Measurements from ENCODE around the gene SLCO3A1. TPM values are rescaled to one million over a fixed set of nuclear protein-coding genes. Genes with fewer than 3 reads are reported as not detected.

Gene SLCO3A1
- total and polyA plus RNA-seq, 2 experiments from 2014 or later = 35.5 to 71.9 TPM

DNA sequence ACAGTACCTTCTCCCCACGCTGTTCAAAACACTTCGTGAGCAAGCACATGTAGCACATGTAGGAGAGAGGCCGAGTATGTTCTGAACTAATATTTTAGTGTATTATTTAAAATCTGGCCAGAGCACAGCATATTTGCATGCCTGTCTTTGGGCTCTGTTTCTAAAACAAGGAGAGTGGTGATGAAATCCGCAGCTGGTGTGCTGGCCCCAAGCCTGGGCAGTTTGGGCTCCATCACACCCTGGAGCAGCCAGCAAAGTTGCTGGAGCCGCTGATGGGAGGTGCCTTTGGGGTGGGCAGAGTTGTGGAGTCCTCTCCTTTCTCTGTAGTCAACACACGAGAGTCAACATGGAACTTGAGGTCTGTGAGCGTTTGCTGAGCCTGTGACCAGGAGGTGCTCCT is 116.6 kb downstream of the SLCO3A1 start:
- Histone ChIP-seq H3K9me3 (ENCODE audit: low read depth) (no peaks in the 10 kb centered on the region), H3K4me1 (ENCODE audit: low read depth) (peaks cover 23% of the 10 kb centered on the region), H3K4me3 (no peak overlapping the region), H3K27me3 (no peaks in the 10 kb centered on the region), H3K36me3 (no peaks in the 10 kb centered on the region), H3K27ac (no peak overlapping the region)
- DNase-seq (ENCODE audit: low read depth in 1 of 2, low spot score in 1 of 2) = peak in 1 of 2 donors; percentile 89
- TF ChIP-seq CTCF (IDR thresholded peaks at IDR 0.05; ENCODE audit: low read depth, low read length) = no peak

DNA sequence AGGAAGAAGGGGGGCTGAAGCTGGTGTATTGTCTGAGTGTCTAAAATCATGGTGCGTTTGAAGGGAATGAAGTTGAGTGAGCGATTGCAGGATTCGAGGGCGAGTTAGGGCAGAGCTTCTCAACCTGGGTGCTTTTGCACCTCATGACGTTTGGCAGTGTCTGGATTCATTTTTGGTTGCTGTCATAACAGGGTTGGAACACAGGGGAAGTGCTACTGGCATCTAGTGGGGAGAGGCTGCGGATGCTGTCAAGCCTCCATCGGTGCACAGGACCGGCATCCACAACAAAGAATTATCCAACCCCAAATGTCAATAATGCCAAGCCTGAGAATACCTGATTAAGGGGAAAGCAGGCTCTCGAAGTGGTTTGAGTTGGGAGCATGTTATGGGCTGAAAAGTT is 120.0 kb downstream of the SLCO3A1 start:
- Histone ChIP-seq H3K36me3 (no peaks in the 10 kb centered on the region), H3K9me3 (ENCODE audit: low read depth) (no peaks in the 10 kb centered on the region), H3K27ac (no peak overlapping the region), H3K4me1 (ENCODE audit: low read depth) (peaks cover 4% of the 10 kb centered on the region), H3K27me3 (no peaks in the 10 kb centered on the region), H3K4me3 (no peak overlapping the region)
- DNase-seq (ENCODE audit: low read depth in 1 of 2, low spot score in 1 of 2) = no peak
- peak; percentile 11 for TF ChIP-seq CTCF (IDR thresholded peaks at IDR 0.05; ENCODE audit: low read depth, low read length)

GRCh38 chr15:91974321-91974720 is 120.8 kb downstream of the SLCO3A1 start:
- Histone ChIP-seq H3K27ac (no peak overlapping the region), H3K4me1 (ENCODE audit: low read depth) (peaks cover 11% of the 10 kb centered on the region), H3K4me3 (no peak overlapping the region), H3K9me3 (ENCODE audit: low read depth) (no peaks in the 10 kb centered on the region), H3K27me3 (no peaks in the 10 kb centered on the region), H3K36me3 (no peaks in the 10 kb centered on the region)
- no peak for TF ChIP-seq CTCF (IDR thresholded peaks at IDR 0.05; ENCODE audit: low read depth, low read length)
- no peak for DNase-seq (ENCODE audit: low read depth in 1 of 2, low spot score in 1 of 2)

DNA sequence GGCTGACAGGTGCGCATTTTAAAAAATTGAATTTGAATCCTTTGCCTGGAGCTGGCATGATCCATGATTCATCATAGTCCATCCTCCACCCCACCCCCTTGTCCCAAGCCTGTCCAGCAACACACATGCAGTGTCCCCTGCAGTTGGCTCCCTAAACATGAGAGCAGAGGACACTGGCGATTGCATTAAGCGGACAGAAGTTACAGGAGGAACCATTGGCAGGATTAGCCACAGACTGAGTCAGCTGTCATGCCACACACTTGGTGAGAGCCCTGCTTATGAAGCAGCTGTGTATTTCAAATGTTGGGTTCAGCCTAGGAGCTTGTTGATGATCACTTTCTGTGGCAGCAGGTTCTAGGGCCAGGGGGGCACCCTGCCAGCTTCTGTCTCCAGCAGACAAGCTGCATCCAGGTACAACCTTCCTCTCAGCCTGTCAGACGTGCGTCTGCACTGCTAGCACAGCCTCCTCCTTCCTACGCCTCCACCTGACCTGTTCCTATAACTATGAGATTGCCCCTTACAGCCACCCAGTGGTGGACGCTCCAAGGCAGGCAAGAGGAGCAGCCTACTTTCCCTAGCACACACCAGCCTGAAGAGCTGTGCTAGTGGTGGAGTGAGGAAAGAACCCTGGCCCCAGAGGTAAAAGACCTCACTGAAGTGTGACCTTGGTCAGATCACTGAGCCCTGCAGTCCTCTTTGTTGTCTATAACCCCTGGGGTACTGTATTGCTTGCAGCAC is 121.9 kb downstream of the SLCO3A1 start:
- no peak for DNase-seq (ENCODE audit: low read depth in 1 of 2, low spot score in 1 of 2)
- Histone ChIP-seq H3K27ac (no peak overlapping the region), H3K4me1 (ENCODE audit: low read depth) (peaks cover 22% of the 10 kb centered on the region)

DNA sequence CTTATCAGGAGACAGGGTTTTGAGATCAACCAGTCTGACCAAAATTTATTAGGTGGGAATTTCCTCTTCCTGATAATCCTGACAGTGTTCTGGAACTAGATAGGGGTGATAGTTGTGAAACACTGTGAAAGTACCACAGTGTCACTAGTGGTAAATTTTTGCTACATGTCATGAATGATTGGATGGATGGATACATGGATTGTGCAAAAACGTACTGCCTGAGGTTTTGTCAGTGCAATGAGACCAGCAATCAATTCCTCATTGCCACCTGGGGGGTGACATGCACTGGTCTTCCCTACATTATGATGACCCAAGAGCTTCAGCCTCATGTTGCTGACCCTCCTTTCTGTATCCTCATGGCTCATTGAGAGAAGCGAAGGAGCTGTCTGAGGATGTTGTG is 123.5 kb downstream of the SLCO3A1 start:
- DNase-seq (ENCODE audit: low read depth in 1 of 2, low spot score in 1 of 2) = no peak
- Histone ChIP-seq H3K9me3 (ENCODE audit: low read depth) (no peaks in the 10 kb centered on the region), H3K27ac (no peak overlapping the region), H3K4me1 (ENCODE audit: low read depth) (peaks cover 29% of the 10 kb centered on the region), H3K4me3 (no peak overlapping the region), H3K36me3 (no peaks in the 10 kb centered on the region), H3K27me3 (no peaks in the 10 kb centered on the region)
- TF ChIP-seq CTCF (IDR thresholded peaks at IDR 0.05; ENCODE audit: low read depth, low read length) = no peak

More for the DNA sequence above, 121.9 kb downstream of the SLCO3A1 start:
- H3K9me3 ChIP-seq (ENCODE audit: low read depth) = no peaks in the 10 kb centered on the region
- TF ChIP-seq CTCF (IDR thresholded peaks at IDR 0.05; ENCODE audit: low read depth, low read length) = no peak
- no peaks in the 10 kb centered on the region for H3K27me3 ChIP-seq
- H3K4me3 ChIP-seq = no peak overlapping the region
- H3K36me3 ChIP-seq = no peaks in the 10 kb centered on the region
